ENCODE results near the gene TMPRSS11D. TPM values are rescaled to one million over a fixed set of nuclear protein-coding genes. Genes with fewer than 3 reads are reported as not detected.

The TMPRSS11D gene
- total RNA-seq, 1 experiment from 2014 or later, result not detected

DNA sequence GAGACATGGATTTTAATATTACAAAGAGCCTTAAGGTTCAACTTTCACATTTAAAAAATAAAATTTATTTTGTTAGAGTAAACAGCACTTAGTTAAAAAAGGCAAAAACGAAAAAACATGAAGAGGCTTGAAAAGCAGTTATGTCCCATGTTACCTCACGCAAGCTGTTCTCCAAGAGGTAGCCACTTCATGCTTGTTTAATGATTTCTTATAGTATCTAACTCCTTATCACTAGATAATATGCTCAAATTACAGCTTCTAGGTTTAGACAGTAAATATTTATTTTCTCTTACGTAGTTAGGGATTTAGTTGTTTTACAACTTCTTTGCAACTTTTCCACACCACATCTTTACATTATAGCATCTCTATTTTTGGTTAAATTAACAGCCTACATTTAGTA, 27.8 kb upstream of the TMPRSS11D start:
- Histone ChIP-seq H4K20me1 (ENCODE audit: control insufficient read depth, insufficient read depth, insufficient read length) (no peaks in the 10 kb centered on the region), H2AK5ac (ENCODE audit: insufficient read length, low read length) (no peak overlapping the region), H3K9me3 (ENCODE audit: control insufficient read depth, low read depth, low read length) (no peaks in the 10 kb centered on the region), H4K8ac (replicated peaks; ENCODE audit: insufficient read length, low read depth, low read length) (no peak overlapping the region), H3K79me1 (ENCODE audit: insufficient read depth, low read depth, low read length, poor library complexity, severe bottlenecking) (no peaks in the 10 kb centered on the region), H3K4me1 (ENCODE audit: insufficient read depth, low read length) (no peaks in the 10 kb centered on the region), H3K27me3 (ENCODE audit: insufficient read depth, low read length) (no peaks in the 10 kb centered on the region), H2BK15ac (ENCODE audit: low read depth, low read length) (no peak overlapping the region), H2BK20ac (ENCODE audit: low read depth, low read length, poor library complexity, severe bottlenecking) (no peak overlapping the region), H3K27ac (ENCODE audit: insufficient read length, low read depth, low read length) (no peak overlapping the region), H2AFZ (ENCODE audit: low read length) (no peak overlapping the region), H3K14ac (ENCODE audit: insufficient read depth, low read length) (no peak overlapping the region), H3K18ac (ENCODE audit: insufficient read length, low read depth, low read length) (no peak overlapping the region), H3K4ac (ENCODE audit: low read depth, low read length) (no peak overlapping the region), H3K79me2 (ENCODE audit: insufficient read depth, low read length) (no peaks in the 10 kb centered on the region), H3T11ph (ENCODE audit: low read length) (no peak overlapping the region), H3K4me2 (ENCODE audit: insufficient read depth, insufficient read length, low read length) (no peak overlapping the region), H3K23ac (ENCODE audit: insufficient read length, low read depth, low read length) (no peak overlapping the region), H2BK120ac (ENCODE audit: low read depth, low read length, poor library complexity, severe bottlenecking) (no peak overlapping the region), H3K9ac (ENCODE audit: extremely low read depth, insufficient read length, low read length) (no peak overlapping the region), H3K23me2 (ENCODE audit: insufficient read length, low read depth, low read length, poor library complexity, severe bottlenecking) (no peaks in the 10 kb centered on the region), H3K56ac (ENCODE audit: insufficient read length, low read depth, low read length) (no peak overlapping the region), H4K5ac (ENCODE audit: insufficient read length, low read depth, low read length) (no peak overlapping the region), H4K91ac (ENCODE audit: insufficient read length, low read depth, low read length) (no peak overlapping the region), H2BK12ac (ENCODE audit: insufficient read length, low read depth, low read length) (no peak overlapping the region), H2BK5ac (ENCODE audit: insufficient read length, low read length) (no peak overlapping the region)
- Mint-ChIP-seq H3K27ac (no peak overlapping the region), H3K9me3 (no peaks in the 10 kb centered on the region), H3K4me3 (no peak overlapping the region), H3K36me3 (ENCODE audit: insufficient read depth in 1 of 3, low read depth in 3 of 3) (no peaks in the 10 kb centered on the region), H3K27me3 (ENCODE audit: low read depth) (no peaks in the 10 kb centered on the region), H3K4me1 (no peaks in the 10 kb centered on the region)
- TF ChIP-seq, protein P1, sequence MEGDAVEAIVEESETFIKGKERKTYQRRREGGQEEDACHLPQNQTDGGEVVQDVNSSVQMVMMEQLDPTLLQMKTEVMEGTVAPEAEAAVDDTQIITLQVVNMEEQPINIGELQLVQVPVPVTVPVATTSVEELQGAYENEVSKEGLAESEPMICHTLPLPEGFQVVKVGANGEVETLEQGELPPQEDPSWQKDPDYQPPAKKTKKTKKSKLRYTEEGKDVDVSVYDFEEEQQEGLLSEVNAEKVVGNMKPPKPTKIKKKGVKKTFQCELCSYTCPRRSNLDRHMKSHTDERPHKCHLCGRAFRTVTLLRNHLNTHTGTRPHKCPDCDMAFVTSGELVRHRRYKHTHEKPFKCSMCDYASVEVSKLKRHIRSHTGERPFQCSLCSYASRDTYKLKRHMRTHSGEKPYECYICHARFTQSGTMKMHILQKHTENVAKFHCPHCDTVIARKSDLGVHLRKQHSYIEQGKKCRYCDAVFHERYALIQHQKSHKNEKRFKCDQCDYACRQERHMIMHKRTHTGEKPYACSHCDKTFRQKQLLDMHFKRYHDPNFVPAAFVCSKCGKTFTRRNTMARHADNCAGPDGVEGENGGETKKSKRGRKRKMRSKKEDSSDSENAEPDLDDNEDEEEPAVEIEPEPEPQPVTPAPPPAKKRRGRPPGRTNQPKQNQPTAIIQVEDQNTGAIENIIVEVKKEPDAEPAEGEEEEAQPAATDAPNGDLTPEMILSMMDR (conservative IDR thresholded peaks at IDR 0.05), result no peak
- no CpG with 5 or more reads among the region's 3 CpGs for WGBS (ENCODE audit: extremely low coverage, insufficient read length, low lambda C conversion rate)
- DNase-seq, result no peak

Measured in H9 (cell line).